ENCODE data around the gene SYNDIG1.

The SYNDIG1 gene

GRCh38 chr20:24449026-24449720, 20.3 kb upstream of the SYNDIG1 start:
- Histone ChIP-seq H3K9me3 (ENCODE audit: low read length) (no peaks in the 10 kb centered on the region), H3K36me3 (ENCODE audit: insufficient read depth, low read length) (no peaks in the 10 kb centered on the region), H3K4me3 (ENCODE audit: low read depth in 1 of 2, low read length in 2 of 2) (no peak overlapping the region), H3K4me1 (ENCODE audit: insufficient read depth, low read length) (no peaks in the 10 kb centered on the region), H3K9ac (ENCODE audit: low read length) (no peak overlapping the region), H3K27me3 (ENCODE audit: control insufficient read depth in 1 of 2, insufficient read depth in 2 of 2, low read length in 2 of 2) (no peaks in the 10 kb centered on the region), H3K27ac (ENCODE audit: low read depth, low read length) (no peak overlapping the region)

- Histone ChIP-seq H3K27ac (ENCODE audit: low read depth, low read length) (no peak overlapping the region), H3K9ac (ENCODE audit: low read length) (no peak overlapping the region), H3K4me3 (ENCODE audit: low read depth in 1 of 2, low read length in 2 of 2) (no peak overlapping the region), H3K27me3 (ENCODE audit: control insufficient read depth in 1 of 2, insufficient read depth in 2 of 2, low read length in 2 of 2) (no peaks in the 10 kb centered on the region), H3K36me3 (ENCODE audit: insufficient read depth, low read length) (no peaks in the 10 kb centered on the region), H3K9me3 (ENCODE audit: low read length) (no peaks in the 10 kb centered on the region), H3K4me1 (ENCODE audit: insufficient read depth, low read length) (no peaks in the 10 kb centered on the region)
These were observed 19.3 kb upstream of the SYNDIG1 start for GRCh38 chr20:24450177-24450576.

GRCh38 chr20:24450624-24451376, 18.6 kb upstream of the SYNDIG1 start:
- Histone ChIP-seq H3K4me3 (ENCODE audit: low read depth in 1 of 2, low read length in 2 of 2) (no peak overlapping the region), H3K4me1 (ENCODE audit: insufficient read depth, low read length) (no peaks in the 10 kb centered on the region), H3K27ac (ENCODE audit: low read depth, low read length) (no peak overlapping the region), H3K9ac (ENCODE audit: low read length) (no peak overlapping the region), H3K9me3 (ENCODE audit: low read length) (no peaks in the 10 kb centered on the region), H3K36me3 (ENCODE audit: insufficient read depth, low read length) (no peaks in the 10 kb centered on the region), H3K27me3 (ENCODE audit: control insufficient read depth in 1 of 2, insufficient read depth in 2 of 2, low read length in 2 of 2) (peaks cover 0 to 1% of the 10 kb centered on the region in 2 donors)

- H3K9me3 ChIP-seq (ENCODE audit: low read length), result no peaks in the 10 kb centered on the region
- H3K27me3 ChIP-seq (ENCODE audit: control insufficient read depth in 1 of 2, insufficient read depth in 2 of 2, low read length in 2 of 2), result peaks cover 0 to 7% of the 10 kb centered on the region in 2 donors
- no peak overlapping the region for H3K9ac ChIP-seq (ENCODE audit: low read length)
- no peaks in the 10 kb centered on the region for H3K4me1 ChIP-seq (ENCODE audit: insufficient read depth, low read length)
- no peak overlapping the region for H3K27ac ChIP-seq (ENCODE audit: low read depth, low read length)
- H3K36me3 ChIP-seq (ENCODE audit: insufficient read depth, low read length), result no peaks in the 10 kb centered on the region
- H3K4me3 ChIP-seq (ENCODE audit: low read depth in 1 of 2, low read length in 2 of 2), result no peak overlapping the region
These were observed 18.0 kb upstream of the SYNDIG1 start for GRCh38 chr20:24451428-24451827.

GRCh38 chr20:24452016-24452415, 17.4 kb upstream of the SYNDIG1 start:
- no peak overlapping the region for H3K27ac ChIP-seq (ENCODE audit: low read depth, low read length)
- H3K4me3 ChIP-seq (ENCODE audit: low read depth in 1 of 2, low read length in 2 of 2), result no peak overlapping the region
- H3K27me3 ChIP-seq (ENCODE audit: control insufficient read depth in 1 of 2, insufficient read depth in 2 of 2, low read length in 2 of 2), result peaks cover 0 to 11% of the 10 kb centered on the region in 2 donors
- no peaks in the 10 kb centered on the region for H3K4me1 ChIP-seq (ENCODE audit: insufficient read depth, low read length)
- H3K9ac ChIP-seq (ENCODE audit: low read length), result no peak overlapping the region
- H3K9me3 ChIP-seq (ENCODE audit: low read length), result no peaks in the 10 kb centered on the region
- no peaks in the 10 kb centered on the region for H3K36me3 ChIP-seq (ENCODE audit: insufficient read depth, low read length)

GRCh38 chr20:24452498-24453127, 16.8 kb upstream of the SYNDIG1 start:
- no peaks in the 10 kb centered on the region for H3K4me1 ChIP-seq (ENCODE audit: insufficient read depth, low read length)
- H3K27me3 ChIP-seq (ENCODE audit: control insufficient read depth in 1 of 2, insufficient read depth in 2 of 2, low read length in 2 of 2), result peaks cover 0 to 13% of the 10 kb centered on the region in 2 donors

GRCh38 chr20:24453869-24454268, 15.6 kb upstream of the SYNDIG1 start:
- Histone ChIP-seq H3K4me3 (ENCODE audit: low read depth in 1 of 2, low read length in 2 of 2) (no peak overlapping the region), H3K27ac (ENCODE audit: low read depth, low read length) (no peak overlapping the region), H3K36me3 (ENCODE audit: insufficient read depth, low read length) (no peaks in the 10 kb centered on the region)

More at GRCh38 chr20:24452498-24453127, 16.8 kb upstream of the SYNDIG1 start:
- no peak overlapping the region for H3K4me3 ChIP-seq (ENCODE audit: low read depth in 1 of 2, low read length in 2 of 2)
- no peaks in the 10 kb centered on the region for H3K36me3 ChIP-seq (ENCODE audit: insufficient read depth, low read length)
- no peak overlapping the region for H3K27ac ChIP-seq (ENCODE audit: low read depth, low read length)
- no peak overlapping the region for H3K9ac ChIP-seq (ENCODE audit: low read length)
- no peaks in the 10 kb centered on the region for H3K9me3 ChIP-seq (ENCODE audit: low read length)

GRCh38 chr20:24455081-24455480, 14.3 kb upstream of the SYNDIG1 start:
- no peak overlapping the region for H3K9ac ChIP-seq (ENCODE audit: low read length)
- H3K27me3 ChIP-seq (ENCODE audit: control insufficient read depth in 1 of 2, insufficient read depth in 2 of 2, low read length in 2 of 2), result peaks cover 0 to 16% of the 10 kb centered on the region in 2 donors
- H3K36me3 ChIP-seq (ENCODE audit: insufficient read depth, low read length), result no peaks in the 10 kb centered on the region
- no peaks in the 10 kb centered on the region for H3K9me3 ChIP-seq (ENCODE audit: low read length)
- H3K4me1 ChIP-seq (ENCODE audit: insufficient read depth, low read length), result no peaks in the 10 kb centered on the region
- no peak overlapping the region for H3K27ac ChIP-seq (ENCODE audit: low read depth, low read length)
- H3K4me3 ChIP-seq (ENCODE audit: low read depth in 1 of 2, low read length in 2 of 2), result no peak overlapping the region

More at GRCh38 chr20:24453869-24454268, 15.6 kb upstream of the SYNDIG1 start:
- H3K9ac ChIP-seq (ENCODE audit: low read length), result no peak overlapping the region
- H3K9me3 ChIP-seq (ENCODE audit: low read length), result no peaks in the 10 kb centered on the region
- no peaks in the 10 kb centered on the region for H3K4me1 ChIP-seq (ENCODE audit: insufficient read depth, low read length)
- H3K27me3 ChIP-seq (ENCODE audit: control insufficient read depth in 1 of 2, insufficient read depth in 2 of 2, low read length in 2 of 2), result peaks cover 0 to 16% of the 10 kb centered on the region in 2 donors

- Histone ChIP-seq H3K27ac (ENCODE audit: low read depth, low read length) (no peak overlapping the region), H3K9ac (ENCODE audit: low read length) (no peak overlapping the region), H3K9me3 (ENCODE audit: low read length) (no peaks in the 10 kb centered on the region), H3K4me3 (ENCODE audit: low read depth in 1 of 2, low read length in 2 of 2) (no peak overlapping the region), H3K36me3 (ENCODE audit: insufficient read depth, low read length) (no peaks in the 10 kb centered on the region), H3K27me3 (ENCODE audit: control insufficient read depth in 1 of 2, insufficient read depth in 2 of 2, low read length in 2 of 2) (peaks cover 0 to 16% of the 10 kb centered on the region in 2 donors), H3K4me1 (ENCODE audit: insufficient read depth, low read length) (no peaks in the 10 kb centered on the region)
These were observed 13.0 kb upstream of the SYNDIG1 start for GRCh38 chr20:24456398-24456781.

GRCh38 chr20:24458436-24458835, 11.0 kb upstream of the SYNDIG1 start:
- Histone ChIP-seq H3K27me3 (ENCODE audit: control insufficient read depth in 1 of 2, insufficient read depth in 2 of 2, low read length in 2 of 2) (peaks cover 0 to 16% of the 10 kb centered on the region in 2 donors), H3K4me1 (ENCODE audit: insufficient read depth, low read length) (no peaks in the 10 kb centered on the region), H3K36me3 (ENCODE audit: insufficient read depth, low read length) (no peaks in the 10 kb centered on the region), H3K4me3 (ENCODE audit: low read depth in 1 of 2, low read length in 2 of 2) (no peak overlapping the region), H3K9ac (ENCODE audit: low read length) (no peak overlapping the region), H3K27ac (ENCODE audit: low read depth, low read length) (no peak overlapping the region), H3K9me3 (ENCODE audit: low read length) (no peaks in the 10 kb centered on the region)

- no peak overlapping the region for H3K27ac ChIP-seq (ENCODE audit: low read depth, low read length)
- H3K27me3 ChIP-seq (ENCODE audit: control insufficient read depth in 1 of 2, insufficient read depth in 2 of 2, low read length in 2 of 2), result peaks cover 0 to 16% of the 10 kb centered on the region in 2 donors
- H3K9ac ChIP-seq (ENCODE audit: low read length), result no peak overlapping the region
- peaks cover under 1% of the 10 kb centered on the region for H3K4me1 ChIP-seq (ENCODE audit: insufficient read depth, low read length)
- H3K36me3 ChIP-seq (ENCODE audit: insufficient read depth, low read length), result no peaks in the 10 kb centered on the region
- H3K9me3 ChIP-seq (ENCODE audit: low read length), result no peaks in the 10 kb centered on the region
- no peak overlapping the region for H3K4me3 ChIP-seq (ENCODE audit: low read depth in 1 of 2, low read length in 2 of 2)
These were observed 9.7 kb upstream of the SYNDIG1 start for GRCh38 chr20:24459733-24460132.
